GM06990 (cell line): ENCODE data around the gene TTLL5.

Experiments used
- DNase-seq: peaks from one replicate; pipeline ENCODE4 v3.0.0-alpha.2; 2011; ENCODE audit not compliant: insufficient read length; ENCODE audit errors: extremely low read depth
- H3K27me3 ChIP-seq: replicated peaks from 2 replicates; pipeline ENCODE4 v1.6.0; 2011; ENCODE audit warnings: low read length; ENCODE audit not compliant: control insufficient read depth, insufficient read depth
- H3K36me3 ChIP-seq: 2 replicates; pipeline ENCODE4 v1.5.1; 2011; ENCODE audit warnings: low read length; ENCODE audit not compliant: control insufficient read depth, insufficient read depth
- H3K4me3 ChIP-seq: replicated peaks from 2 replicates; pipeline ENCODE4 v1.5.1; 2011; ENCODE audit warnings: low read depth, mild to moderate bottlenecking, control low read depth, low read length
- TF ChIP-seq, protein P1 (sequence below): IDR thresholded peaks from 2 replicates; pipeline ENCODE4 v1.5.1; 2011; ENCODE audit warnings: low read length, control low read depth, mild to moderate bottlenecking, inconsistent platforms; ENCODE audit not compliant: insufficient read depth, poor library complexity, severe bottlenecking

TTLL5 gene

DNA sequence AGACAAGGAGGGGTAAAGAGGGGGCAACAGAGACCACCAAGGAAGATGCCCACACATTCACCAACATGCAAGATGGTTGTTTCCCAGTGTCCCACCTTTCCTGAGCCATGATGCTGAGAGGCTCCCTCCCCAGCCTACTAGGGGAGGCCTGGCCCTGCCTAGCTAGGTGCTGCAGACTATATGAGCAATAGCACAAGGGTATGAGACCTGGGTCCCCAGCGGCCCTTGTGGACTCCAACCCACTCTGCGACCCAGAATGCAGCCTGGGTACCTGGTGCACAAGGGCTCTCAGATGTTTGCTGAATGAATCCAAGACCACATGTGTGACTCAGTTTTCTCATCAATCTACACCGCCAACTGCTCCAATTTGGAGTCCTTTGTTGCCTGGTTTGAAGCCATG is 306.8 kb downstream of the TTLL5 start:
- H3K36me3 ChIP-seq: no peaks in the 10 kb centered on the region
- H3K27me3 ChIP-seq: no peaks in the 10 kb centered on the region
- no peak for DNase-seq
- no peak overlapping the region for H3K4me3 ChIP-seq
- TF ChIP-seq, protein P1, sequence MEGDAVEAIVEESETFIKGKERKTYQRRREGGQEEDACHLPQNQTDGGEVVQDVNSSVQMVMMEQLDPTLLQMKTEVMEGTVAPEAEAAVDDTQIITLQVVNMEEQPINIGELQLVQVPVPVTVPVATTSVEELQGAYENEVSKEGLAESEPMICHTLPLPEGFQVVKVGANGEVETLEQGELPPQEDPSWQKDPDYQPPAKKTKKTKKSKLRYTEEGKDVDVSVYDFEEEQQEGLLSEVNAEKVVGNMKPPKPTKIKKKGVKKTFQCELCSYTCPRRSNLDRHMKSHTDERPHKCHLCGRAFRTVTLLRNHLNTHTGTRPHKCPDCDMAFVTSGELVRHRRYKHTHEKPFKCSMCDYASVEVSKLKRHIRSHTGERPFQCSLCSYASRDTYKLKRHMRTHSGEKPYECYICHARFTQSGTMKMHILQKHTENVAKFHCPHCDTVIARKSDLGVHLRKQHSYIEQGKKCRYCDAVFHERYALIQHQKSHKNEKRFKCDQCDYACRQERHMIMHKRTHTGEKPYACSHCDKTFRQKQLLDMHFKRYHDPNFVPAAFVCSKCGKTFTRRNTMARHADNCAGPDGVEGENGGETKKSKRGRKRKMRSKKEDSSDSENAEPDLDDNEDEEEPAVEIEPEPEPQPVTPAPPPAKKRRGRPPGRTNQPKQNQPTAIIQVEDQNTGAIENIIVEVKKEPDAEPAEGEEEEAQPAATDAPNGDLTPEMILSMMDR: no peak

DNA sequence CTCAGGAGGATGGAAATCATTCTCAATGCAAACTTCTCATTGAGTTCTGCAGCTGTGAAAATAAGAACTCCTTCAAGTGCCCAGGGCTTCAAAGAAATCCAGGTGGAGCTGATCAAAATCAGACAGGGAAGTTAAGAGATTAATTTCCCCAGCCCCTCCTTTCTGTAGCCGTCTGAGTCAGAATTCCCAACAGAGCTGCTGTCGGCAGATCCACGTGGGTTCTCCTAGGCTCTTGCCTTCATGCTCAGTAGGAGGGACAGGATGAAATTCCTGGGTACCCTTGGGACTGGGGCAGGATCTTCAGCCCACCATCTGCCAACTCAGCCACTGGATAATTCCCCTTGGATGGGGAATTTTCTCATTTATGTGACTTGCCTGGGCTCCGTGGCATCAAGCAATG is 307.4 kb downstream of the TTLL5 start:
- no peak overlapping the region for H3K4me3 ChIP-seq
- DNase-seq: no peak
- no peaks in the 10 kb centered on the region for H3K27me3 ChIP-seq
- TF ChIP-seq, protein P1: no peak
- H3K36me3 ChIP-seq: no peaks in the 10 kb centered on the region

DNA sequence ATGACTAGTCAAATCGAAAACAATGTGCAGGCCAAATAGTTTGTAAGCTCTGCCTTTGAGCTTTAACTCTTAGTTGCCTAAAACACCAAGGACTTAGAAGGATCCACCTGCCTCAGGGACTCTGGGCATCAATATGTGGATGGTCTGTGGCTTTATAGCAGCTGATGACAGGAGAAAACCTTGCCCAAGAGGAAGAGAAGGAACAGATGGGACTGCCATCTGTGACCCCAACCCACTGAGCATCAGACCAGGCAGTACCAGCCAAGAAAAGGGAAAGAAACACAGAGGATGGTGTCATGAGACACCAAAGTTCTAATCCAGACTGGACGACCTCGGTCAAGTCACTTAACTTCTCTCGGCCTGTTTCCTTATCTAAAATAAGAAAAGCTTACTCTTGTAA is 308.1 kb downstream of the TTLL5 start:
- TF ChIP-seq, protein P1: no peak
- Histone ChIP-seq H3K36me3 (no peaks in the 10 kb centered on the region), H3K27me3 (no peaks in the 10 kb centered on the region), H3K4me3 (no peak overlapping the region)
- no peak for DNase-seq

DNA sequence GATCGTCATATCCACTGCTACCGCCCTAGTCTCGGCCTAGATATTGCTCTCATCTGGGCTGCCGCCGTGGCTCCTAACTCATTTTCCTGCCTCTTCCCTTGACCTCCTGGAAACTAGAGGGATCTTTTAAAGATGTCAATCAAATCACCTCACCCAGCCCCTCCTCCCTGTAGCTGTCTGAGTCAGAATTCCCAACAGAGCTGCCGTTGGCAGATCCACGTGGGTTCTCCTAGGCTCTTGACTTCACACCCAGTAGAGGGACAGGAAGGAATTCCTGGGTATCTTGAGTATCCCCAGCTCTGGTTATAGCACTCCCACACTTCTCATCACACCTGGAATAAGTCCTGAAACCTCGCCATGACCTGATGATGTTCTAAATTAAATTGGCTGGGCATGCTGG is 308.8 kb downstream of the TTLL5 start:
- no peak overlapping the region for H3K4me3 ChIP-seq

DNA sequence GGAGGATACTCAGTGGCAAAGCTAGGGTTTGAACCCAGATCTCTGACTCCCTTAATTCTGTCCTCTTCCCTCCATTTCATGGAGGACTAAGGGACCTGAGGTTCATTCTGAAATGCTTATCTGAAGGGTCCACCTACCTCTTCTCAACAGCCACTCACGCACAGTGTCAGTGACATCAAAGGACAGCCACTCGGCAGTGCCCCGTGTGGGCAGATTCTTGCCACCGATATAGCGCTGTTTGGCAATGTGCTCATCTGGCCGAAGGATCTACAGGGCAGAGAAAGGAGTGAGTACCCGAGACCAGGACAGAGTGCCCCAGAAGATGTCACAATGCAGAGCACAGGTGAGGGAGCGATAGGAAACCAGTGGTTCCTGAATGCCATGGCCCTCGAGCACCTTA is 309.9 kb downstream of the TTLL5 start:
- no peaks in the 10 kb centered on the region for H3K36me3 ChIP-seq
- no peak overlapping the region for H3K4me3 ChIP-seq
- TF ChIP-seq, protein P1: no peak
- no peaks in the 10 kb centered on the region for H3K27me3 ChIP-seq
- no peak for DNase-seq

More for the DNA sequence above, 308.8 kb downstream of the TTLL5 start:
- DNase-seq: no peak
- TF ChIP-seq, protein P1: no peak
- Histone ChIP-seq H3K36me3 (no peaks in the 10 kb centered on the region), H3K27me3 (no peaks in the 10 kb centered on the region)

DNA sequence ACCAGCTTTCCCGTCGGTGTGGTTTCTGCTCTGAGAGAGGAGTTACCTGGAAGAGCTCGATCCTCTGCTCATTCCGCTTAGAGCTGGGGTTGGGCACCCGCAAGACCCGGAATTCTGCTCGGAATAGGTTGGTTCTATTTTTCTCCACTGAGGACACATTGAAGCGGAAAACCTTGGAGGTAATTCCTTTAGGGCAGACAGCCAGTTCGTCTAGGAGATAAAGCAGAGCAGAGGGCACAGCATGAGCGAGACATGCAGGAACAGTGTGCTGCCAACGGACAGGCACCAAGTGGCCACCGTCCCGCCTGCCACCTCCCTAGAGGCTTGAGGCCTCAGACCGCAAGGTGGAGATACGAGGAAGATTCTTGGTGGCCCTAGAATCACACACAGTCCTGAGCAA is 310.5 kb downstream of the TTLL5 start:
- no peaks in the 10 kb centered on the region for H3K36me3 ChIP-seq
- H3K27me3 ChIP-seq: no peaks in the 10 kb centered on the region
- DNase-seq: no peak
- H3K4me3 ChIP-seq: no peak overlapping the region
- TF ChIP-seq, protein P1: no peak
